IMR-90 (cell line): ENCODE measurements around the gene OVCA2. TPM values are rescaled to one million over a fixed set of nuclear protein-coding genes. Genes with fewer than 3 reads are reported as not detected.

Experiments used
- ATAC-seq: fragments of 200-7000 bp; cut with Tn5 transposase; 2 replicates; pipeline ENCODE4 v1.9.1; 2020; ENCODE audit warnings: low read depth, mild to moderate bottlenecking, moderate library complexity
- BruUV-seq: library from RNA; stranded (reverse); fragments of 400-500 nt; replicated peaks from 2 replicates; lab custom pipeline; 2021; lab: Mats Ljungman, UMichigan
- CTCF ChIA-PET: fragments of 300-600 bp; formaldehyde crosslinking; extraction: SDS; loops from one replicate; lab custom pipeline; 2021; ENCODE audit warnings: antibody characterized with exemption; lab: Yijun Ruan, JAX
- POLR2A ChIA-PET: fragments of 300-600 bp; sonication (Branson Sonifier 250); formaldehyde crosslinking; loops from one replicate; lab custom pipeline; 2022; ENCODE audit warnings: antibody characterized with exemption; ENCODE audit not compliant: unreplicated experiment; lab: Charles Lee
- DNase-seq: peaks from one replicate; pipeline ENCODE4 v3.0.0; 2013
- H2AFZ ChIP-seq: replicated peaks from 2 replicates; pipeline ENCODE3; 2013; ENCODE audit warnings: low read length, mild to moderate bottlenecking; ENCODE audit not compliant: poor library complexity
- H2AK5ac ChIP-seq: 2 replicates; pipeline ENCODE4 v1.6.1; 2013; ENCODE audit warnings: low read depth, low read length, inconsistent platforms
- H2AK9ac ChIP-seq: replicated peaks from 2 replicates; pipeline ENCODE3; 2013; ENCODE audit warnings: mild to moderate bottlenecking, low read depth, low read length, moderate library complexity; ENCODE audit not compliant: poor library complexity
- H2BK120ac ChIP-seq: 2 replicates; pipeline ENCODE4 v1.6.1; 2013; ENCODE audit warnings: low read depth, low read length, inconsistent platforms
- H2BK15ac ChIP-seq: 3 replicates; pipeline ENCODE4 v1.6.1; 2013; ENCODE audit warnings: low read depth, low read length, inconsistent platforms
- H2BK20ac ChIP-seq: 2 replicates; pipeline ENCODE4 v1.6.1; 2013; ENCODE audit warnings: low read depth, mild to moderate bottlenecking, inconsistent platforms, low read length, moderate library complexity
- H2BK5ac ChIP-seq: 2 replicates; pipeline ENCODE4 v1.6.1; 2013; ENCODE audit warnings: mild to moderate bottlenecking, low read depth, low read length, inconsistent platforms; ENCODE audit not compliant: poor library complexity, severe bottlenecking
- H3K14ac ChIP-seq: replicated peaks from 2 replicates; pipeline ENCODE4 v1.6.1; 2013; ENCODE audit warnings: low read depth, low read length, inconsistent platforms
- H3K18ac ChIP-seq: 2 replicates; pipeline ENCODE4 v1.6.1; 2013; ENCODE audit warnings: low read depth, low read length, control low read depth
- H3K23ac ChIP-seq: 2 replicates; pipeline ENCODE4 v1.6.1; 2013; ENCODE audit warnings: low read depth, low read length, inconsistent platforms
- H3K27ac ChIP-seq: 2 replicates; pipeline ENCODE4 v1.5.1; 2013; ENCODE audit warnings: mild to moderate bottlenecking, control low read depth, low read length; ENCODE audit not compliant: insufficient read depth
- H3K27me3 ChIP-seq: 2 replicates; pipeline ENCODE4 v1.6.1; 2013; ENCODE audit warnings: low read length; ENCODE audit not compliant: control insufficient read depth, insufficient read depth
- H3K36me3 ChIP-seq: 2 replicates; pipeline ENCODE4 v1.6.1; 2013; ENCODE audit warnings: low read length, mixed read lengths; ENCODE audit not compliant: control insufficient read depth, insufficient read depth
- H3K4ac ChIP-seq: 2 replicates; pipeline ENCODE4 v1.6.1; 2013; ENCODE audit warnings: low read depth, low read length, inconsistent platforms
- H3K4me1 ChIP-seq: 2 replicates; pipeline ENCODE4 v1.6.1; 2013; ENCODE audit warnings: low read length, mixed read lengths; ENCODE audit not compliant: control insufficient read depth, insufficient read depth
- H3K4me2 ChIP-seq: 2 replicates; pipeline ENCODE4 v1.6.1; 2013; ENCODE audit warnings: low read depth, mild to moderate bottlenecking, control low read depth, low read length, moderate library complexity
- H3K4me3 ChIP-seq: 2 replicates; pipeline ENCODE4 v1.5.1; 2013; ENCODE audit warnings: low read depth, mild to moderate bottlenecking, control low read depth, low read length, moderate library complexity; ENCODE audit not compliant: insufficient read depth
- H3K56ac ChIP-seq: 2 replicates; pipeline ENCODE4 v1.6.1; 2013; ENCODE audit warnings: low read length, inconsistent platforms; ENCODE audit not compliant: insufficient read depth; ENCODE audit errors: extremely low read depth
- H3K79me1 ChIP-seq, 2 experiments: 2 replicates each; pipeline ENCODE4 v1.6.1; 2013; ENCODE audit warnings: low read length in 2 of 2, inconsistent platforms in 1 of 2, low read depth in 1 of 2
- H3K9ac ChIP-seq: 2 replicates; pipeline ENCODE4 v1.6.1; 2013; ENCODE audit warnings: low read depth, low read length, control low read depth
- H3K9me1 ChIP-seq: 2 replicates; pipeline ENCODE4 v1.6.1; 2013; ENCODE audit warnings: low read length, inconsistent platforms; ENCODE audit not compliant: insufficient read depth
- H3K9me3 ChIP-seq: 2 replicates; pipeline ENCODE4 v1.6.1; 2013; ENCODE audit warnings: low read length; ENCODE audit not compliant: control insufficient read depth, insufficient read depth
- H4K20me1 ChIP-seq: 2 replicates; pipeline ENCODE4 v1.6.1; 2013; ENCODE audit warnings: low read length, inconsistent platforms; ENCODE audit not compliant: insufficient read depth
- H4K5ac ChIP-seq: 2 replicates; pipeline ENCODE4 v1.6.1; 2013; ENCODE audit warnings: mild to moderate bottlenecking, low read depth, low read length, control low read depth
- H4K8ac ChIP-seq, 2 experiments: 2 replicates each; pipeline ENCODE4 v1.6.1; 2013; ENCODE audit warnings: low read depth in 2 of 2, low read length in 2 of 2, control low read depth in 1 of 2, inconsistent platforms in 1 of 2
- H4K91ac ChIP-seq: 2 replicates; pipeline ENCODE4 v1.6.1; 2013; ENCODE audit warnings: low read depth, low read length, inconsistent platforms; ENCODE audit not compliant: insufficient read depth
- BHLHE40 ChIP-seq: fragments of 150-350 bp; IDR thresholded peaks from 2 replicates; pipeline ENCODE4 v1.6.1; 2016; ENCODE audit warnings: mild to moderate bottlenecking, low read depth, low read length
- SMC3 ChIP-seq: fragments of 150-350 bp; IDR thresholded peaks from 2 replicates; pipeline ENCODE4 v1.6.1; 2016; ENCODE audit warnings: low read depth, mild to moderate bottlenecking, antibody characterized with exemption, low read length, moderate library complexity
- WGBS, 2 experiments: methylation state at CpG; one replicate each; pipeline versions ENCODE4 v1.1.5 to v1.1.7; 2013; ENCODE audit warnings: missing lambda C conversion rate in 2 of 2; ENCODE audit not compliant: insufficient read length in 1 of 2; ENCODE audit errors: extremely low coverage in 2 of 2; 5-methylcytosine and 5-hydroxymethylcytosine counted together
- dilution Hi-C: fragments of 300-500 bp; cut with HindIII; formaldehyde crosslinking; loops from one replicate; pipeline ENCODE4 v1.14.3; 2018; ENCODE audit warnings: low sequenced_read_pairs; ENCODE audit not compliant: unreplicated experiment
- in situ Hi-C: fragments of 300-500 bp; cut with MboI; formaldehyde crosslinking; loops from 3 replicates; pipeline ENCODE4 v1.14.3; 2019; ENCODE audit warnings: low sequenced_read_pairs, inconsistent platforms, mixed read lengths
- intact Hi-C: fragments of 100-400 bp; cut with micrococcal nuclease; formaldehyde crosslinking; loops from 2 replicates; pipeline ENCODE4 v1.10.0; 2022
- polyA plus RNA-seq, 3 experiments: library from polyadenylated mRNA; depleted of rRNA; stranded (reverse); fragments of >200 nt; gene quantifications; 2 replicates each; pipeline ENCODE4 v1.2.3, GENCODE V29; 2012; ENCODE audit warnings: low replicate concordance in 1 of 3
- total RNA-seq: library from RNA; depleted of rRNA; stranded (reverse); fragments of >200 nt; gene quantifications from 2 replicates; pipeline ENCODE4 v1.2.3, GENCODE V29; 2012

Gene OVCA2
- total and polyA plus RNA-seq, 2 of the 4 experiments (the other 2 are of a cell fraction) = 38.7 to 46.9 TPM

GRCh38 chr17:2075336-2076086 is 33.7 kb downstream of the OVCA2 start:
- Histone ChIP-seq H3K4ac (peak overlapping the region; percentile 90), H2BK5ac (peak overlapping the region; percentile 71), H3K4me1 (peaks cover 38% of the 10 kb centered on the region), H2AK9ac (peak overlapping the region; percentile 96), H2BK15ac (peak overlapping the region; percentile 96; the same call in 2 of the 3 replicates), H2AK5ac (peak overlapping the region; percentile 96), H3K14ac (peak overlapping the region; percentile 93), H3K36me3 (peaks cover 18% of the 10 kb centered on the region), H3K4me2 (no peak overlapping the region), H4K91ac (peak overlapping the region; percentile 85), H3K27me3 (no peaks in the 10 kb centered on the region), H3K79me1 (peaks cover 5 to 41% of the 10 kb centered on the region in 2 experiments), H3K9me1 (peaks cover 20% of the 10 kb centered on the region), H4K5ac (peak overlapping the region; percentile 91), H4K8ac (peak overlapping the region; percentile 86 to 91), H3K4me3 (no peak overlapping the region), H3K18ac (peak overlapping the region; percentile 74), H3K9me3 (no peaks in the 10 kb centered on the region), H4K20me1 (no peaks in the 10 kb centered on the region), H3K56ac (peak overlapping the region; percentile 58; the same call in 1 of the 2 replicates), H3K23ac (peak overlapping the region; percentile 81), H3K27ac (peak overlapping the region; percentile 34), H2BK120ac (peak overlapping the region; percentile 91), H2AFZ (peak overlapping the region; percentile 74), H3K9ac (peak overlapping the region; percentile 46), H2BK20ac (peak overlapping the region; percentile 86)
- intact Hi-C loops = no loop called here
- ChIA-PET CTCF (interaction anchor here (1.1 to 1.2 kb wide), 2 partner anchors 12 to 97 kb away, joined by 3 to 4 read pairs; no protein-coding TSS in a partner anchor), POLR2A (no interaction called here)
- WGBS, 2 experiments = 48% methylated on average over 3 of the region's 13 CpGs; no CpG with 5 or more reads in 1 of the 2 experiments
- no TSS peak for BruUV-seq
- dilution Hi-C loops = no loop called here
- in situ Hi-C loops = no loop called here
- 0 out of 2 replicates have a peak, but pooled peaks have one; percentile 0 for TF ChIP-seq SMC3
- no peak for TF ChIP-seq BHLHE40
- DNase-seq (peak; percentile 62), ATAC-seq (peak; percentile 13)
